Testis (tissue), 2 donors: ENCODE data around the gene RBM15.

Experiments
- CTCF ChIP-seq, 3 experiments: fragments of 450-650 bp in 2 of 3; fragments of 200-600 bp in 1 of 3; sonication (generic) in 1 of 3; IDR thresholded peaks; one replicate each; pipeline ENCODE4 v1.5.1; 2016 to 2019; ENCODE audit warnings: antibody characterized with exemption in 3 of 3, mild to moderate bottlenecking in 2 of 3, moderate library complexity in 1 of 3
- POLR2A ChIP-seq: fragments of 450-650 bp; IDR thresholded peaks from one replicate; pipeline ENCODE4 v1.6.1; 2017; ENCODE audit warnings: antibody characterized with exemption, mild to moderate bottlenecking, moderate library complexity

- TF ChIP-seq CTCF (IDR thresholded peaks at IDR 0.05), result no peak
- no peak for TF ChIP-seq POLR2A
These were observed 47.0 kb upstream of the RBM15 start for GRCh38 chr1:110292031-110292741.
